Liver (tissue), 3 donors: ENCODE results near the gene LHFPL3.

ENCODE experiments used
- CTCF ChIP-seq: fragments of 150-350 bp; IDR thresholded peaks from 2 replicates; pipeline ENCODE4 v1.5.1; 2017; ENCODE audit warnings: improper control_type of control experiment, low read depth, low read length; ENCODE audit not compliant: missing input control
- FOXA1 ChIP-seq: IDR thresholded peaks from 2 replicates; pipeline ENCODE4 v1.6.1; 2016; ENCODE audit warnings: antibody characterized with exemption
- GABPA ChIP-seq, 2 donors: IDR thresholded peaks in 1 of 2; conservative IDR thresholded peaks in 1 of 2; 2 replicates each; pipeline ENCODE4 v1.6.1; 2016; ENCODE audit warnings: antibody characterized with exemption in 2 of 2, mild to moderate bottlenecking in 1 of 2, moderate library complexity in 1 of 2
- JUND ChIP-seq, 2 donors: IDR thresholded peaks; 2 replicates each; pipeline ENCODE4 v1.6.1; 2016; ENCODE audit warnings: antibody characterized with exemption in 2 of 2
- REST ChIP-seq: IDR thresholded peaks from 2 replicates; pipeline ENCODE4 v1.6.1; 2016; ENCODE audit warnings: antibody characterized with exemption, mild to moderate bottlenecking
- TAF1 ChIP-seq: conservative IDR thresholded peaks from 2 replicates; pipeline ENCODE4 v1.6.1; 2016; ENCODE audit warnings: antibody characterized with exemption, mild to moderate bottlenecking
- ZBTB33 ChIP-seq: IDR thresholded peaks from 2 replicates; pipeline ENCODE4 v1.6.1; 2016; ENCODE audit warnings: antibody characterized with exemption
- donor health status: healthy.
- donor health status: healthy.

GRCh38 chr7:104445393-104445792, 117.0 kb downstream of the LHFPL3 start:
- TF ChIP-seq JUND (IDR thresholded peaks at IDR 0.05) = no peak
- TF ChIP-seq CTCF = no peak
- TF ChIP-seq ZBTB33 = no peak
- TF ChIP-seq REST = no peak
- no peak for TF ChIP-seq FOXA1
- no peak for TF ChIP-seq GABPA (IDR thresholded peaks at IDR 0.05 in 1 of 2, conservative IDR thresholded peaks at IDR 0.05 in 1 of 2)
- TF ChIP-seq TAF1 = no peak
